DND-41 (cell line): Measurements from ENCODE around the gene ULBP3.
"Not testable (repeated sequence)": the region's sequence is repeated elsewhere in the genome, so short reads cannot be mapped to it uniquely, and the experiment has no call there.

Experiments used
- CTCF ChIP-seq: IDR thresholded peaks from 2 replicates; pipeline ENCODE4 v1.5.1; 2012; ENCODE audit warnings: borderline replicate concordance, low read length, moderate library complexity, mild to moderate bottlenecking; ENCODE audit not compliant: poor library complexity, severe bottlenecking; ENCODE audit errors: extremely low read depth
- EZH2 ChIP-seq: IDR thresholded peaks from 3 replicates; pipeline ENCODE4 v1.6.1; 2012; ENCODE audit warnings: borderline replicate concordance, low read depth, mild to moderate bottlenecking, moderate library complexity, low read length, inconsistent platforms; ENCODE audit not compliant: severe bottlenecking

- not testable (repeated sequence) for TF ChIP-seq CTCF, EZH2
Measured at GRCh38 chr6:150014623-150015280, 54.2 kb downstream of the ULBP3 start.
